SIG-M5 (cell line): ENCODE results near the gene MEMO1.
"Not testable (repeated sequence)": the region's sequence is repeated elsewhere in the genome, so short reads cannot be mapped to it uniquely, and the experiment has no call there.

Experiments used
- DNase-seq: peaks from one replicate; lab custom pipeline; 2025; lab: John Stamatoyannopoulos, UW

MEMO1 gene

GRCh38 chr2:31907491-31907890 lies 103.3 kb downstream of the MEMO1 start:
- DNase-seq: not testable (repeated sequence)

- DNase-seq: no peak
Observed at GRCh38 chr2:31903109-31903780, 107.6 kb downstream of the MEMO1 start.

- no peak for DNase-seq
Observed at GRCh38 chr2:31901900-31902299, 108.9 kb downstream of the MEMO1 start.

- not testable (repeated sequence) for DNase-seq
Observed at GRCh38 chr2:31900156-31900555, 110.7 kb downstream of the MEMO1 start.

GRCh38 chr2:31898346-31898745 lies 112.5 kb downstream of the MEMO1 start:
- not testable (repeated sequence) for DNase-seq

GRCh38 chr2:31897340-31897739 lies 113.5 kb downstream of the MEMO1 start:
- DNase-seq: not testable (repeated sequence)

GRCh38 chr2:31896293-31896692 lies 114.5 kb downstream of the MEMO1 start:
- no peak for DNase-seq

GRCh38 chr2:31894656-31895055 lies 116.2 kb downstream of the MEMO1 start:
- DNase-seq: no peak

- peak; percentile 79 for DNase-seq
Observed at GRCh38 chr2:31893094-31893493, 117.7 kb downstream of the MEMO1 start.

- DNase-seq: no peak
Observed at GRCh38 chr2:31889044-31889443, 121.8 kb downstream of the MEMO1 start.

GRCh38 chr2:31888550-31888949 lies 122.3 kb downstream of the MEMO1 start:
- peak; percentile 60 for DNase-seq

GRCh38 chr2:31886700-31887099 lies 124.1 kb downstream of the MEMO1 start:
- DNase-seq: no peak

GRCh38 chr2:31877008-31877407 lies 133.8 kb downstream of the MEMO1 start:
- DNase-seq: no peak

- DNase-seq: no peak
Observed at GRCh38 chr2:31874071-31874470, 136.7 kb downstream of the MEMO1 start.

- no peak for DNase-seq
Observed at GRCh38 chr2:31865215-31865614, 145.6 kb downstream of the MEMO1 start.

GRCh38 chr2:31863867-31864266 lies 146.9 kb downstream of the MEMO1 start:
- no peak for DNase-seq

GRCh38 chr2:31863015-31863656 lies 147.7 kb downstream of the MEMO1 start:
- not testable (repeated sequence) for DNase-seq

GRCh38 chr2:31859959-31860358 lies 150.8 kb downstream of the MEMO1 start:
- no peak for DNase-seq

- DNase-seq: no peak
Observed at GRCh38 chr2:31853521-31853920, 157.3 kb downstream of the MEMO1 start.

GRCh38 chr2:31842150-31842549 lies 168.7 kb downstream of the MEMO1 start:
- DNase-seq: not testable (repeated sequence)

GRCh38 chr2:31835450-31835849 lies 175.4 kb downstream of the MEMO1 start:
- DNase-seq: no peak

GRCh38 chr2:31832363-31832762 lies 178.4 kb downstream of the MEMO1 start:
- no peak for DNase-seq

- DNase-seq: no peak
Observed at GRCh38 chr2:31831585-31831984, 179.2 kb downstream of the MEMO1 start.

- DNase-seq: no peak
Observed at GRCh38 chr2:31828891-31829290, 181.9 kb downstream of the MEMO1 start.
